ENCODE data around the gene SUN3. TPM values are rescaled to one million over a fixed set of nuclear protein-coding genes. Genes with fewer than 3 reads are reported as not detected.
A peak's percentile ranks its signal among the peaks of the same experiment; 100 is the strongest.

SUN3 gene
- total and polyA plus RNA-seq, 2 of the 13 experiments (the other 11 are each of a cell fraction or from before 2014, with no cell fraction given) = not detected

- TF ChIP-seq ZNF598 (CRISPR knock-in tag; IDR thresholded peaks at IDR 0.05; ENCODE audit: borderline replicate concordance) (peak; percentile 61; the same call in 1 of the 2 replicates), LCORL (IDR thresholded peaks at IDR 0.05) (peak; percentile 30; the same call in 1 of the 2 replicates), LCORL (CRISPR knock-in tag; IDR thresholded peaks at IDR 0.05) (peak; percentile 73; the same call in 1 of the 2 replicates), ZNF629 (CRISPR knock-in tag; conservative IDR thresholded peaks at IDR 0.05) (no peak; the same call in 1 of the 2 replicates), PTBP1 (IDR thresholded peaks at IDR 0.05; ENCODE audit: low read depth, low read length, poor library complexity, severe bottlenecking) (peak; percentile 78), ZNF317 (CRISPR knock-in tag; IDR thresholded peaks at IDR 0.05) (0 out of 2 replicates have a peak, but pooled peaks have one; percentile 27), ZNF280D (CRISPR knock-in tag; IDR thresholded peaks at IDR 0.05) (no peak; the same call in 1 of the 2 replicates), HNF1A (IDR thresholded peaks at IDR 0.05; ENCODE audit: low read depth) (peak; percentile 59), HNF1A (CRISPR knock-in tag; IDR thresholded peaks at IDR 0.05; ENCODE audit: borderline replicate concordance) (peak; percentile 85), HNRNPH1 (optimal IDR thresholded peaks at IDR 0.05; ENCODE audit: low read depth, low read length) (no peak), YEATS4 (CRISPR knock-in tag; IDR thresholded peaks at IDR 0.05; ENCODE audit: borderline replicate concordance) (peak; percentile 97), ISL2 (CRISPR knock-in tag; IDR thresholded peaks at IDR 0.05) (peak; percentile 70; the same call in 1 of the 2 replicates), ZNF30 (CRISPR knock-in tag; IDR thresholded peaks at IDR 0.05) (no peak; the same call in 1 of the 2 replicates), FOXA1 (IDR thresholded peaks at IDR 0.05) (no peak), FOXA1 (CRISPR knock-in tag; IDR thresholded peaks at IDR 0.05) (0 out of 2 replicates have a peak, but pooled peaks have one; percentile 19), USF2 (IDR thresholded peaks at IDR 0.05; ENCODE audit: low read depth, low read length) (no peak; the same call in 1 of the 2 replicates), USF2 (CRISPR knock-in tag; IDR thresholded peaks at IDR 0.05; ENCODE audit: borderline replicate concordance) (peak; percentile 38), IRF2 (CRISPR knock-in tag; IDR thresholded peaks at IDR 0.05) (peak; percentile 68; the same call in 1 of the 2 replicates), ERF (CRISPR knock-in tag; IDR thresholded peaks at IDR 0.05) (peak; percentile 79), TEF (CRISPR knock-in tag; IDR thresholded peaks at IDR 0.05) (0 out of 2 replicates have a peak, but pooled peaks have one; percentile 28)
Measured at GRCh38 chr7:47979145-47979831, 49.6 kb downstream of the SUN3 start, which contains the start of gene HUS1 (continued).

All from HepG2 (cell line).